ENCODE results near the gene BRD7.

BRD7 gene

GRCh38 chr16:50326835-50327465 lies 41.8 kb downstream of the BRD7 start:
- DNase-seq (ENCODE audit: low spot score): peak; percentile 57
- TF ChIP-seq CTCF (IDR thresholded peaks at IDR 0.05; ENCODE audit: extremely low read depth, missing control alignments): peak; percentile 56

DNA sequence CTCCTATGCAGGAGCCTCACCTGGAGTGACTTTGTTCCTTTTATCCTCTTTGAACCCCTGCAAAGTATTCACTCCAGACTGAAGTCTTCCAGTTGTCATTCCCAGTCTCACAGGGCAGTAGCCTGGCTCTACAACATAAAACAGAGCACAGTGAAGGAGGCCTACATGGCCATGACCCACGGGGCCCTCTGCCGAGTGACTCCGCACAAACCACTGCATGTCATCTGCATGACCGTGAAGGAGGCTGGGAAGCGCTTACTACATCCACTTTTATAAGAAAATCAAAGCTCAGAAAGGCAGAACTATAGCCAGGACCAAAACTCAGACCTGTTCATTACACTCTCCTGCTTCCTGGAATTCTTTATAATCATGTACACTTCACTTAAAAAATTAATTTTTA lies 42.5 kb downstream of the BRD7 start:
- no peak for TF ChIP-seq CTCF (IDR thresholded peaks at IDR 0.05; ENCODE audit: extremely low read depth, missing control alignments)
- no peak for DNase-seq (ENCODE audit: low spot score)

DNA sequence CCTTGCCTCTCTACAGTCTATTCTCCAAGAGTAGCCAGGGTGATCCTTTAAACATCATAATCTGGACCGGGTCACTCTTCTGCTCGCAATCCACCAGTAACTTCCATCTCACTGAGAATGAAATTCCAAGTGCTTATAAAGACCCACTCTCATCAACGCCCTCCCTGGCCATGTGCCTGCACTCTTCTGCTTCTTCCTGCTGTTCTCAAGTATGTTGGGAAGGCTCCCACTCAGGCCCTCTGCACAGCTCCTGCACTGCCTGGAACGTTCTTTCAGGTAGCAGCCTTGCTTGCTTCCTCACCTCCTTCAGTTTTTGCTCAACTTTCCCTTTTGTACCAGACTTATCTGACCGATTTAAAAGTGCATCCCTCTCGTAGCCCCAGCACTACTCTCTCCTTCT lies 44.4 kb downstream of the BRD7 start:
- TF ChIP-seq CTCF (IDR thresholded peaks at IDR 0.05; ENCODE audit: extremely low read depth, missing control alignments): no peak
- DNase-seq (ENCODE audit: low spot score): no peak

DNA sequence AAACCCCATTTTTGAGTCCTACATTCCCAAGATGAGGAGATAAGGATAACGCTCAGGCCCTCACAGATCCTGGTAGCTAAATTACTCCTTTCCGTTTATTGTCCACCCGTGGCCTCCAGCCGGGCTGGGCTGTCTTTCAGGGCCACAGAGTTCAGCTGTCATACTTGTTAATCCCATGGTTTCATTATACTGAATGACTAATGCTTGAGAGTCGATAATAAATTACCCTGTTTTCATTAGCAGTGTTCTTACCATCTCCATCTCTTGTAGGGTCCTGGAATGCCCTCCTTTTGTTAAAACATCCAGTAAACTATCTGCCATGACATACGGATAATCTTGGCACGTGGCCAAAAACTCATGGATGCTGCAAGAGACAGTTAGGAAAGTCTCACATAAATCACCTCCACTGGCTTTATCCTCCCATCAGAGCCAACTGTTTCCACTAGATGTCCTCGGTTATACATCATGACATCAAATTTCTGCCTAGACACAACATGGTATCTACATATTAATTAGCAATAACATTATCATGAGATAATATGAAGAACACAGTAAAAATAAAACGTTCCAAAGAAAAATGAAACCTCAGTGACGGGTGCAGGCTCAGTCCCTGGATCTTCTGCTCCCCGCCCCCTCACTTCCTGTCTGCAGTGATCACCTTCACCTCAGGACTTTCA lies 45.3 kb downstream of the BRD7 start:
- no peak for TF ChIP-seq CTCF (IDR thresholded peaks at IDR 0.05; ENCODE audit: extremely low read depth, missing control alignments)
- no peak for DNase-seq (ENCODE audit: low spot score)

- TF ChIP-seq CTCF (IDR thresholded peaks at IDR 0.05; ENCODE audit: extremely low read depth, missing control alignments): no peak
- DNase-seq (ENCODE audit: low spot score): no peak
Observed at GRCh38 chr16:50322333-50322732, 46.5 kb downstream of the BRD7 start.

DNA sequence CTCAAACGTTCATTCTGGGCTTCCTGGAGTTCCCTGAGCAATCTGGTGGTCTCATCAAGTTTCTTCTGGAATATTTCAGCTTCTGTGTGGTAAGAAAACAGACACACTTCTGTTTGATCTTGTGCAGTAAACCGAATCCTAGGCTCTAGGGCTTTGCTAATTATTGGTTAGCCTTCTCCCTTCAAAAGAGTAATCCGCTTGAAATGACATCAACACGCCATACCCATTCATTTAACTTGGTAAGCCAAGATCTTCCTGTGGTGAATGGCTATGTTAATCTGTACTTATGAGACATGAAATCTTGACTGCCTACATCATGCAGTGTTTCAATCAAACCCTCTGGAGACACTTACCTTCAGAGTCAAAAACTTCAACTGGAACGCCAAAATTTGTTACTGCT lies 48.5 kb downstream of the BRD7 start:
- DNase-seq (ENCODE audit: low spot score): no peak
- TF ChIP-seq CTCF (IDR thresholded peaks at IDR 0.05; ENCODE audit: extremely low read depth, missing control alignments): no peak

GRCh38 chr16:50318796-50319578 lies 49.8 kb downstream of the BRD7 start:
- TF ChIP-seq CTCF (IDR thresholded peaks at IDR 0.05; ENCODE audit: extremely low read depth, missing control alignments): no peak
- no peak for DNase-seq (ENCODE audit: low spot score)
